ENCODE results near the gene PRR19. TPM values are rescaled to one million over a fixed set of nuclear protein-coding genes. Genes with fewer than 3 reads are reported as not detected.

Gene PRR19
- polyA plus RNA-seq, 3 donors = 0.35 to 0.51 (median 0.38) TPM

DNA sequence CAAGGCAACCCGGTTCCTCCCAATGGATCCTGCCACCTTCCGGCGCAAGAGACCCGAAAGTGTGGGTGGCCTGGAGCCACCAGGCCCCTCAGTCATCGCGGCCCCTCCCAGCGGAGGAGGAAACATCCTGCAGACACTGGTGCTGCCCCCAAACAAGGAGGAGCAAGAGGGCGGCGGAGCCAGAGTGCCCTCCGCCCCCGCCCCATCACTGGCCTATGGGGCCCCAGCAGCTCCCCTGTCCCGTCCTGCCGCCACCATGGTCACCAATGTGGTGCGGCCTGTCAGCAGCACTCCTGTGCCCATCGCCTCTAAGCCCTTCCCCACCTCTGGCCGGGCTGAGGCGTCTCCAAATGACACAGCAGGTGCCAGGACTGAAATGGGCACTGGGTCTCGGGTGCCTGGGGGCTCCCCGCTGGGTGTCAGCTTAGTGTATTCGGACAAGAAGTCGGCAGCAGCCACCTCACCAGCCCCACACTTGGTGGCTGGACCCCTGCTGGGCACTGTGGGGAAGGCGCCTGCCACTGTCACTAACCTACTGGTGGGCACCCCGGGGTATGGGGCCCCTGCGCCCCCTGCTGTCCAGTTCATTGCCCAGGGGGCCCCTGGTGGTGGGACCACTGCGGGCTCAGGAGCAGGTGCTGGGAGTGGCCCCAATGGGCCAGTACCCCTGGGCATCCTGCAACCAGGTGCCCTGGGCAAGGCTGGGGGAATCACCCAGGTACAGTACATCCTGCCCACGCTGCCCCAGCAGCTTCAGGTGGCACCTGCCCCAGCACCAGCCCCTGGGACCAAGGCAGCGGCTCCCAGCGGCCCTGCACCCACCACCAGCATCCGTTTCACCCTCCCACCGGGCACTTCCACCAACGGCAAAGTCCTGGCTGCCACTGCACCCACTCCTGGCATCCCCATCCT, 11.2 kb upstream of the PRR19 start:
- DNase-seq = peak in 2 of 3 donors; percentile 36 to 38
- Histone ChIP-seq H3K4me3 (replicated peaks in 1 of 3; ENCODE audit: low read depth in 2 of 3, low read length in 3 of 3) (no peak overlapping the region), H3K4me2 (replicated peaks; ENCODE audit: extremely low read depth, low read length, poor library complexity, severe bottlenecking) (no peak overlapping the region), H2AFZ (ENCODE audit: insufficient read depth, low read depth, low read length, poor library complexity, severe bottlenecking) (no peak overlapping the region), H3K27ac (ENCODE audit: low read depth in 1 of 2, low read length in 2 of 2) (no peak overlapping the region), H3K9ac (ENCODE audit: insufficient read depth, low read length, poor library complexity, severe bottlenecking) (no peak overlapping the region), H3K27me3 (ENCODE audit: control insufficient read depth in 2 of 2, insufficient read depth in 2 of 2, low read length in 2 of 2) (no peaks in the 10 kb centered on the region), H3K36me3 (replicated peaks in 1 of 2; ENCODE audit: control insufficient read depth in 1 of 2, insufficient read depth in 2 of 2, low read length in 2 of 2) (peaks cover 78 to 86% of the 10 kb centered on the region in 2 donors), H4K20me1 (ENCODE audit: insufficient read depth, low read length) (peaks cover 84% of the 10 kb centered on the region), H3K4me1 (ENCODE audit: control insufficient read depth in 1 of 2, insufficient read depth in 2 of 2, low read length in 2 of 2) (peaks cover 17 to 26% of the 10 kb centered on the region in 2 donors), H3K79me2 (ENCODE audit: insufficient read depth, low read length) (peaks cover 17% of the 10 kb centered on the region), H3K9me3 (replicated peaks in 1 of 2; ENCODE audit: control insufficient read depth in 1 of 2, insufficient read depth in 1 of 2, low read length in 2 of 2) (no peaks in the 10 kb centered on the region)
- Mint-ChIP-seq H3K36me3 (peaks cover 59 to 81% of the 10 kb centered on the region in 2 donors), H3K9me3 (no peaks in the 10 kb centered on the region), H3K4me3 (no peak overlapping the region), H3K4me1 (peaks cover 21% of the 10 kb centered on the region), H3K27me3 (ENCODE audit: low read depth in 3 of 3) (peaks cover 0 to 3% (median 0%) of the 10 kb centered on the region in 3 donors), H3K27ac (no peak overlapping the region)
- WGBS (ENCODE audit: insufficient coverage) = 88% methylated on average over 28 of the region's 31 CpGs
- TF ChIP-seq, protein P1, sequence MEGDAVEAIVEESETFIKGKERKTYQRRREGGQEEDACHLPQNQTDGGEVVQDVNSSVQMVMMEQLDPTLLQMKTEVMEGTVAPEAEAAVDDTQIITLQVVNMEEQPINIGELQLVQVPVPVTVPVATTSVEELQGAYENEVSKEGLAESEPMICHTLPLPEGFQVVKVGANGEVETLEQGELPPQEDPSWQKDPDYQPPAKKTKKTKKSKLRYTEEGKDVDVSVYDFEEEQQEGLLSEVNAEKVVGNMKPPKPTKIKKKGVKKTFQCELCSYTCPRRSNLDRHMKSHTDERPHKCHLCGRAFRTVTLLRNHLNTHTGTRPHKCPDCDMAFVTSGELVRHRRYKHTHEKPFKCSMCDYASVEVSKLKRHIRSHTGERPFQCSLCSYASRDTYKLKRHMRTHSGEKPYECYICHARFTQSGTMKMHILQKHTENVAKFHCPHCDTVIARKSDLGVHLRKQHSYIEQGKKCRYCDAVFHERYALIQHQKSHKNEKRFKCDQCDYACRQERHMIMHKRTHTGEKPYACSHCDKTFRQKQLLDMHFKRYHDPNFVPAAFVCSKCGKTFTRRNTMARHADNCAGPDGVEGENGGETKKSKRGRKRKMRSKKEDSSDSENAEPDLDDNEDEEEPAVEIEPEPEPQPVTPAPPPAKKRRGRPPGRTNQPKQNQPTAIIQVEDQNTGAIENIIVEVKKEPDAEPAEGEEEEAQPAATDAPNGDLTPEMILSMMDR (IDR thresholded peaks at IDR 0.05) = peak; percentile 72
- intact Hi-C loops (cut with micrococcal nuclease) = loop anchor here in 1 of 2 donors (10.0 kb wide), 1 partner anchor 186 kb away; no protein-coding TSS in a partner anchor

DNA sequence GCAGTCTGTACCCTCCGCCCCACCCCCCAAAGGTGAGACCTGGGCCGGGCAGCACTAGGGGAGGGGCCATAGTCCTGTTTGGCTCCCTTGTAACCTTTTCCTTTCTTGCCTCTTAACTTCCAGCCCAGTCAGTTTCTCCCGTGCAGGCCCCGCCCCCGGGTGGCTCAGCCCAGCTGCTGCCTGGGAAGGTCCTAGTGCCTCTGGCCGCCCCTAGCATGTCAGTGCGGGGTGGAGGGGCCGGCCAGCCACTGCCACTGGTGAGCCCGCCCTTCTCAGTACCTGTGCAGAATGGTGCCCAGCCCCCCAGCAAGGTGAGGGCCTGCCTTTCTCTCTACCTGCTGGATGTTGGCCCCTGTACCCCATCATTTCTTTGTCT, 10.5 kb upstream of the PRR19 start:
- intact Hi-C loops (cut with micrococcal nuclease) = loop anchor here in 1 of 2 donors (10.0 kb wide), 1 partner anchor 187 kb away; no protein-coding TSS in a partner anchor
- Mint-ChIP-seq H3K27me3 (ENCODE audit: low read depth in 3 of 3) (peaks cover 0 to 3% (median 0%) of the 10 kb centered on the region in 3 donors), H3K27ac (peak overlapping the region in 2 of 7 donors; percentile 9 to 84), H3K4me1 (peaks cover 15% of the 10 kb centered on the region), H3K36me3 (peaks cover 59 to 81% of the 10 kb centered on the region in 2 donors), H3K4me3 (no peak overlapping the region), H3K9me3 (no peaks in the 10 kb centered on the region)
- Histone ChIP-seq H2AFZ (ENCODE audit: insufficient read depth, low read depth, low read length, poor library complexity, severe bottlenecking) (no peak overlapping the region), H3K27me3 (ENCODE audit: control insufficient read depth in 2 of 2, insufficient read depth in 2 of 2, low read length in 2 of 2) (no peaks in the 10 kb centered on the region), H3K4me2 (replicated peaks; ENCODE audit: extremely low read depth, low read length, poor library complexity, severe bottlenecking) (no peak overlapping the region), H3K36me3 (replicated peaks in 1 of 2; ENCODE audit: control insufficient read depth in 1 of 2, insufficient read depth in 2 of 2, low read length in 2 of 2) (peaks cover 78 to 86% of the 10 kb centered on the region in 2 donors), H3K4me3 (replicated peaks in 1 of 3; ENCODE audit: low read depth in 2 of 3, low read length in 3 of 3) (no peak overlapping the region), H3K9me3 (replicated peaks in 1 of 2; ENCODE audit: control insufficient read depth in 1 of 2, insufficient read depth in 1 of 2, low read length in 2 of 2) (no peaks in the 10 kb centered on the region), H3K4me1 (ENCODE audit: control insufficient read depth in 1 of 2, insufficient read depth in 2 of 2, low read length in 2 of 2) (peaks cover 11 to 19% of the 10 kb centered on the region in 2 donors), H3K79me2 (ENCODE audit: insufficient read depth, low read length) (peaks cover 10% of the 10 kb centered on the region), H4K20me1 (ENCODE audit: insufficient read depth, low read length) (peaks cover 86% of the 10 kb centered on the region), H3K27ac (ENCODE audit: low read depth in 1 of 2, low read length in 2 of 2) (no peak overlapping the region), H3K9ac (ENCODE audit: insufficient read depth, low read length, poor library complexity, severe bottlenecking) (no peak overlapping the region)
- no peak for DNase-seq
- 88% methylated on average over 7 of the region's 9 CpGs for WGBS (ENCODE audit: insufficient coverage)
- TF ChIP-seq, protein P1 (IDR thresholded peaks at IDR 0.05) = no peak
